CD14-positive monocyte (primary cell): ENCODE data around the gene XKR7. TPM values are rescaled to one million over a fixed set of nuclear protein-coding genes. Genes with fewer than 3 reads are reported as not detected.

Source experiments
- DNase-seq, 3 donors: peaks; one replicate each; pipeline ENCODE4 v3.0.0-alpha.2; 2011 to 2022
- H2AFZ ChIP-seq: 2 replicates; pipeline ENCODE4 v1.6.0; 2012; ENCODE audit warnings: mild to moderate bottlenecking, low read depth, low read length, inconsistent platforms; ENCODE audit not compliant: insufficient read depth, poor library complexity, severe bottlenecking
- H3K27ac ChIP-seq, 2 donors: 1 replicate in 1 of 2; 2 replicates in 1 of 2; pipeline ENCODE4 v1.5.1; 2012 to 2013; ENCODE audit warnings: low read length in 2 of 2, control low read depth in 1 of 2, inconsistent platforms in 1 of 2, low read depth in 1 of 2, mild to moderate bottlenecking in 1 of 2
- H3K27me3 ChIP-seq, 2 donors: one replicate each; pipeline versions ENCODE4 v1.6.0 to v1.6.1; 2011 to 2013; ENCODE audit warnings: low read length in 2 of 2; ENCODE audit not compliant: control insufficient read depth in 2 of 2, insufficient read depth in 2 of 2
- H3K36me3 ChIP-seq, 2 donors: replicated peaks in 1 of 2; 1 replicate in 1 of 2; 2 replicates in 1 of 2; pipeline versions ENCODE4 v1.5.1 to v1.6.1; 2012 to 2013; ENCODE audit warnings: low read length in 2 of 2, control low read depth in 1 of 2, inconsistent platforms in 1 of 2, mild to moderate bottlenecking in 1 of 2; ENCODE audit not compliant: insufficient read depth in 2 of 2, control insufficient read depth in 1 of 2
- H3K4me1 ChIP-seq, 2 donors: 1 replicate in 1 of 2; 2 replicates in 1 of 2; pipeline versions ENCODE4 v1.5.1 to v1.6.1; 2012 to 2013; ENCODE audit warnings: low read length in 2 of 2, control low read depth in 1 of 2, inconsistent platforms in 1 of 2, mild to moderate bottlenecking in 1 of 2, moderate library complexity in 1 of 2; ENCODE audit not compliant: insufficient read depth in 2 of 2, control insufficient read depth in 1 of 2
- H3K4me2 ChIP-seq: replicated peaks from 2 replicates; pipeline ENCODE3; 2012; ENCODE audit warnings: low read length, moderate library complexity, mild to moderate bottlenecking; ENCODE audit not compliant: poor library complexity, severe bottlenecking; ENCODE audit errors: extremely low read depth
- H3K4me3 ChIP-seq, 3 experiments: fragments of 200-600 bp in 1 of 3; sonication (generic) in 1 of 3; replicated peaks in 1 of 3; 1 replicate in 2 of 3; 2 replicates in 1 of 3; pipeline ENCODE4 v1.5.1; 2011 to 2013; ENCODE audit warnings: low read length in 3 of 3, mild to moderate bottlenecking in 3 of 3, control low read depth in 2 of 3, low read depth in 2 of 3, inconsistent platforms in 1 of 3, moderate library complexity in 1 of 3
- H3K79me2 ChIP-seq: 2 replicates; pipeline ENCODE4 v1.6.0; 2012; ENCODE audit warnings: mild to moderate bottlenecking, control low read depth, inconsistent platforms, low read length, moderate library complexity; ENCODE audit not compliant: insufficient read depth
- H3K9ac ChIP-seq: 2 replicates; pipeline ENCODE4 v1.6.0; 2017; ENCODE audit warnings: low read length, mild to moderate bottlenecking; ENCODE audit not compliant: insufficient read depth, poor library complexity, severe bottlenecking
- H3K9me3 ChIP-seq, 2 donors: replicated peaks in 1 of 2; 1 replicate in 1 of 2; 2 replicates in 1 of 2; pipeline versions ENCODE4 v1.5.1 to v1.6.1; 2012 to 2013; ENCODE audit warnings: low read length in 2 of 2, control low read depth in 1 of 2; ENCODE audit not compliant: control insufficient read depth in 1 of 2, insufficient read depth in 1 of 2
- H4K20me1 ChIP-seq: 2 replicates; pipeline ENCODE4 v1.6.0; 2012; ENCODE audit warnings: mild to moderate bottlenecking, low read length, control low read depth, moderate library complexity; ENCODE audit not compliant: insufficient read depth
- H3K27ac Mint-ChIP-seq, 7 donors: one replicate each; pipeline ENCODE4 v1.8.0; 2020; ENCODE audit warnings: mild to moderate bottlenecking in 7 of 7, mixed read lengths in 7 of 7, moderate library complexity in 6 of 7, inconsistent platforms in 2 of 7
- H3K27me3 Mint-ChIP-seq, 3 donors: one replicate each; pipeline ENCODE4 v1.8.0; 2021 to 2022; ENCODE audit warnings: low read depth in 3 of 3, mild to moderate bottlenecking in 3 of 3, mixed read lengths in 3 of 3, moderate library complexity in 3 of 3, inconsistent platforms in 1 of 3
- H3K36me3 Mint-ChIP-seq, 2 donors: one replicate each; pipeline ENCODE4 v1.8.0; 2020; ENCODE audit warnings: mixed read lengths in 2 of 2, inconsistent platforms in 1 of 2, mild to moderate bottlenecking in 1 of 2
- H3K4me1 Mint-ChIP-seq: one replicate; pipeline ENCODE4 v1.8.0; 2020; ENCODE audit warnings: mild to moderate bottlenecking, mixed read lengths
- H3K4me3 Mint-ChIP-seq, 2 donors: one replicate each; pipeline ENCODE4 v1.8.0; 2020; ENCODE audit warnings: mild to moderate bottlenecking in 2 of 2, mixed read lengths in 2 of 2, moderate library complexity in 1 of 2
- H3K9me3 Mint-ChIP-seq, 7 donors: one replicate each; pipeline ENCODE4 v1.8.0; 2020 to 2022; ENCODE audit warnings: mixed read lengths in 7 of 7, mild to moderate bottlenecking in 6 of 7, moderate library complexity in 6 of 7, inconsistent platforms in 2 of 7
- CTCF ChIP-seq: fragments of 200-600 bp; IDR thresholded peaks from one replicate; pipeline ENCODE4 v1.8.0; 2022; ENCODE audit warnings: antibody characterized with exemption, mild to moderate bottlenecking
- WGBS: methylation state at CpG from one replicate; pipeline ENCODE4 v1.1.5; 2013; ENCODE audit warnings: missing lambda C conversion rate; ENCODE audit not compliant: insufficient coverage; 5-methylcytosine and 5-hydroxymethylcytosine counted together
- intact Hi-C, 2 donors: fragments of 100-400 bp; cut with micrococcal nuclease; formaldehyde crosslinking; loops; one replicate each; pipeline versions ENCODE4 v1.15.0 to v1.15.1; 2023
- polyA plus RNA-seq, 3 donors: library from polyadenylated mRNA; depleted of rRNA in 1 of 3; unstranded in 2 of 3; stranded (reverse) in 1 of 3; fragments of 300-500 nt in 2 of 3; fragments of >200 nt in 1 of 3; fragmentation: Illumina TruSeq in 2 of 3; gene quantifications; 1 replicate in 2 of 3; 2 replicates in 1 of 3; pipeline ENCODE4 v1.2.3, GENCODE V29; 2012 to 2021

XKR7 gene
- polyA plus RNA-seq, 3 donors = 0.02 to 0.43 TPM; not detected in 1

- no peak overlapping the region for H3K4me3 ChIP-seq
- Mint-ChIP-seq H3K4me1 (peaks cover 2% of the 10 kb centered on the region), H3K27ac (peak overlapping the region in 1 of 7 donors; percentile 4), H3K27me3 (peaks cover 12 to 23% (median 17%) of the 10 kb centered on the region in 3 donors), H3K9me3 (no peaks in the 10 kb centered on the region), H3K4me3 (peak overlapping the region in 1 of 2 donors; percentile 31), H3K36me3 (no peaks in the 10 kb centered on the region)
- no peaks in the 10 kb centered on the region for H3K4me1 ChIP-seq
- no peak overlapping the region for H3K9ac ChIP-seq
- intact Hi-C loops = no loop called here
- no peak for TF ChIP-seq CTCF
- no peak for DNase-seq
- H3K4me2 ChIP-seq = no peak overlapping the region
- 63% methylated on average over 6 of the region's 11 CpGs for WGBS
- H2AFZ ChIP-seq = no peak overlapping the region
- H3K27me3 ChIP-seq = peaks cover 0 to 6% of the 10 kb centered on the region in 2 donors
- H3K27ac ChIP-seq = no peak overlapping the region
- H3K9me3 ChIP-seq = no peaks in the 10 kb centered on the region
- H3K79me2 ChIP-seq = peaks cover under 1% of the 10 kb centered on the region
- no peaks in the 10 kb centered on the region for H4K20me1 ChIP-seq
- no peaks in the 10 kb centered on the region for H3K36me3 ChIP-seq
Measured at GRCh38 chr20:31956556-31957526, 11.1 kb upstream of the XKR7 start.

GRCh38 chr20:31962761-31963160 is 5.2 kb upstream of the XKR7 start:
- H3K36me3 Mint-ChIP-seq = no peaks in the 10 kb centered on the region
- TF ChIP-seq CTCF = no peak
- 71% methylated on average over 1 of the region's 2 CpGs for WGBS
- no peaks in the 10 kb centered on the region for H3K4me1 ChIP-seq
- no peaks in the 10 kb centered on the region for H3K79me2 ChIP-seq
- H3K4me1 Mint-ChIP-seq = peaks cover 6% of the 10 kb centered on the region
- no peak overlapping the region for H3K27ac ChIP-seq
- no peak overlapping the region for H3K9ac ChIP-seq
- peaks cover 0 to 4% (median 0%) of the 10 kb centered on the region in 7 donors for H3K9me3 Mint-ChIP-seq
- H3K4me2 ChIP-seq = no peak overlapping the region
- DNase-seq = no peak
- H3K27ac Mint-ChIP-seq = no peak overlapping the region
- H3K9me3 ChIP-seq = no peaks in the 10 kb centered on the region
- peaks cover 26 to 28% (median 27%) of the 10 kb centered on the region in 3 donors for H3K27me3 Mint-ChIP-seq
- H3K4me3 Mint-ChIP-seq = no peak overlapping the region
- peaks cover 6 to 9% of the 10 kb centered on the region in 2 donors for H3K27me3 ChIP-seq
- H4K20me1 ChIP-seq = no peaks in the 10 kb centered on the region
- intact Hi-C loops = loop anchor here in 1 of 2 donors (10.0 kb wide), 1 partner anchor 132 kb away; no protein-coding TSS in a partner anchor
- H2AFZ ChIP-seq = no peak overlapping the region
- H3K4me3 ChIP-seq = no peak overlapping the region
- no peaks in the 10 kb centered on the region for H3K36me3 ChIP-seq
